Lung (tissue), 12 donors: ENCODE measurements around the gene FILIP1. TPM values are rescaled to one million over a fixed set of nuclear protein-coding genes. Genes with fewer than 3 reads are reported as not detected.

Experiments used
- ATAC-seq: fragments of 200-7000 bp; cut with Tn5 transposase; one replicate; pipeline ENCODE4 v1.9.1; 2020; ENCODE audit warnings: moderate number of reproducible peaks; ENCODE audit not compliant: insufficient read depth, low FRiP score
- DNase-seq, 3 donors: peaks; one replicate each; pipeline ENCODE4 v3.0.0-alpha.2; 2013 to 2017
- H3K27ac ChIP-seq, 2 donors: one replicate each; pipeline ENCODE4 v1.5.1; 2013; ENCODE audit warnings: mild to moderate bottlenecking in 2 of 2, moderate library complexity in 2 of 2, control low read depth in 1 of 2, inconsistent platforms in 1 of 2, low read depth in 1 of 2, low read length in 1 of 2
- H3K27me3 ChIP-seq, 3 donors: one replicate each; pipeline ENCODE4 v1.5.1; 2013; ENCODE audit warnings: low read length in 2 of 3; ENCODE audit not compliant: control insufficient read depth in 3 of 3, insufficient read depth in 3 of 3
- H3K36me3 ChIP-seq, 4 donors: one replicate each; pipeline ENCODE4 v1.5.1; 2013; ENCODE audit warnings: low read length in 4 of 4, mild to moderate bottlenecking in 1 of 4, moderate library complexity in 1 of 4; ENCODE audit not compliant: control insufficient read depth in 4 of 4, insufficient read depth in 4 of 4
- H3K4me1 ChIP-seq, 5 donors: one replicate each; pipeline ENCODE4 v1.5.1; 2013; ENCODE audit warnings: low read length in 5 of 5, mild to moderate bottlenecking in 2 of 5, moderate library complexity in 1 of 5; ENCODE audit not compliant: control insufficient read depth in 5 of 5, insufficient read depth in 5 of 5
- H3K4me3 ChIP-seq: one replicate; pipeline ENCODE4 v1.5.1; 2013; ENCODE audit warnings: mild to moderate bottlenecking, control low read depth, moderate library complexity
- H3K9ac ChIP-seq, 2 donors: one replicate each; pipeline ENCODE4 v1.5.1; 2013; ENCODE audit warnings: low read length in 2 of 2, control low read depth in 1 of 2; ENCODE audit not compliant: insufficient read depth in 1 of 2
- H3K9me3 ChIP-seq, 4 donors: one replicate each; pipeline ENCODE4 v1.5.1; 2013; ENCODE audit warnings: low read length in 3 of 4, mild to moderate bottlenecking in 1 of 4, moderate library complexity in 1 of 4; ENCODE audit not compliant: control insufficient read depth in 4 of 4, insufficient read depth in 3 of 4
- CTCF ChIP-seq: IDR thresholded peaks from 2 replicates; pipeline ENCODE4 v1.5.1; 2012; ENCODE audit warnings: mild to moderate bottlenecking; ENCODE audit errors: control extremely low read depth, extremely low read depth
- WGBS, 2 donors: extraction: QIAGEN DNeasy Blood & Tissue Kit; methylation state at CpG; one replicate each; pipeline ENCODE4 v1.1.7; 2013; 5-methylcytosine and 5-hydroxymethylcytosine counted together
- polyA plus RNA-seq, 2 donors: library from polyadenylated mRNA; stranded (reverse); fragments of 200-250 nt; gene quantifications; one replicate each; pipeline ENCODE4 v1.2.1, GENCODE V29; 2013
- total RNA-seq, 2 donors: library from RNA; depleted of rRNA in 1 of 2; stranded (reverse); fragments of >200 nt in 1 of 2; gene quantifications; one replicate each; pipeline ENCODE4 v1.2.1, GENCODE V29; 2014 to 2021
- donor health status: control.
- donor health status: control.
- donor health status: Bipolar disorder and iron deficiency.
- donor health status: healthy.
- donor health status: DM: yes; HTN: yes; CAD: no.

FILIP1 gene
- total and polyA plus RNA-seq, 4 donors = 5.6 to 24.1 (median 11.1) TPM

- H3K36me3 ChIP-seq = peaks cover 0 to 5% (median 0%) of the 10 kb centered on the region in 4 donors
- TF ChIP-seq CTCF = no peak
- no peak overlapping the region for H3K9ac ChIP-seq
- no peak overlapping the region for H3K4me3 ChIP-seq
- no peaks in the 10 kb centered on the region for H3K27me3 ChIP-seq
- ATAC-seq (peak; percentile 34), DNase-seq (peak in 2 of 3 donors; percentile 50 to 54)
- no peaks in the 10 kb centered on the region for H3K9me3 ChIP-seq
- H3K27ac ChIP-seq = peak overlapping the region; percentile 42 to 79
- peaks cover 5 to 33% (median 29%) of the 10 kb centered on the region in 5 donors for H3K4me1 ChIP-seq
- WGBS, 2 donors = 15 to 55% methylated on average over 1 of the region's 1 CpG
Measured at GRCh38 chr6:75431379-75431778, 62.2 kb downstream of the FILIP1 start.

DNA sequence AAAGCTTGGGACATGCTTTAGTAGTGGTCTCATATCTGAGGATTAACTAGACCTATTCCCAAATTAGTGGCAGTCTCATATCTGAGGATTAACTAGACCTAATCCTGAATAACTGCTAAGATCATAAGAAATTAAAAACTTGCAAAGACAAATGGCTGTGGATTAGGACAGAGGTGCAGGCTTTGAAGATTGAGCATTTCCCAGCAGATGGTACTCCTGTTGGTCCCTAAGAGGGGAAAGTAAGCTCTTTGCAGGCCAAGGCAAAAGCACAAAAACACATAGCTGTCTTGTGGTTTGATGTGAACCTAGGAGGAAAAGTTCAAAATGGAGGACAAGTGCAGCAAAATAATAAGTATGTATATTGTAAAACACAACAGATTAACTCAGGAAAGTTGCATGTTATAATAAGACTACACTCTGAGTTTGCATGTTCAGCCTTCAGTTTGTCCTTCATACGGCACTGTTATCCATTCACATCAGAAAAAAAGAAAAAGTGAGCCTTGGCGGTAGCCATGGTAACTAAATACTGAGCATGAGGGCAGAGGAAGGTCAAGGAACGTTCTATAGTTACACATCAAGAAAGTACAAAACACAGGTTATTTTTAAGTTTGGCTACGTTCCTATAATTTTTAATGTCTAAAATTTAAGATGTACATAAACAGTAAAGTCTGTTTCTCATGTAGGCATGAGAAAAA is 62.8 kb downstream of the FILIP1 start:
- Histone ChIP-seq H3K9me3 (no peaks in the 10 kb centered on the region), H3K4me3 (no peak overlapping the region), H3K4me1 (peaks cover 5 to 28% (median 23%) of the 10 kb centered on the region in 5 donors), H3K27ac (peak overlapping the region; percentile 31 to 55), H3K9ac (no peak overlapping the region), H3K36me3 (peaks cover 0 to 5% (median 0%) of the 10 kb centered on the region in 4 donors), H3K27me3 (no peaks in the 10 kb centered on the region)
- WGBS, 2 donors = 59 to 62% methylated on average over 4 of the region's 4 CpGs
- ATAC-seq (no peak), DNase-seq (peak; percentile 32 to 74 (median 73))
- TF ChIP-seq CTCF = no peak

DNA sequence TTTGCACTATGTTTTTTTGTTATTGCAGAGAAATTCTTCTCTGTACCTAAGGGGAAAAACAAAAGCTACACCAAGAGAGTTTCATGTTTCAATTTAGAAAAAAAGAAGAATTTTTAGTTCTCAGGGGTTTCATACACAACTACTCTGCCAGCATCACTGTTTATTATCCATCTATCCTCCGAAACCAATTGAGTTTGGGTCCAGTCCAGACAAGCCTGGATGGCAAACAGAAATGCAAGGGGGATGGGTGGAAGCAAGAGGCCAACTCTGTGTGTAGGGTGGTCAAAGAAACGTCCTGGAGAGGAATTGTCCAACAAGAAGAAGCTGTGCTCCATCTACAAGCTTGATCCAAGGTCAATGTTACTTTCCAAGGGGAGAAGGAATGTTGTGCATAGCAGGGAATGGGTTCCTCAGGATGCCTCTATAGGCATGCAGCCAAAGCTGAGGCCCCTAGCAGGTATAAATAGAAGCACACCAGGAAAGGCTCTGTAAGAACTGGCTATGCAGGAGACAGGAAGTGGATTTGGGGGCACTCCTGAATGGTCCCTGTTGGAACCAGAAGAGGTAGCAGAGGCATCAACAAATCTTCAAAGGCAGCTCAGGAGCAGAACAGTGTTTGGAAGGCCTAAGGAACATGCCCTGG is 64.4 kb downstream of the FILIP1 start:
- Histone ChIP-seq H3K4me3 (no peak overlapping the region), H3K9me3 (no peaks in the 10 kb centered on the region), H3K27ac (peak overlapping the region; percentile 24 to 50), H3K4me1 (peaks cover 5 to 29% (median 27%) of the 10 kb centered on the region in 5 donors), H3K9ac (no peak overlapping the region), H3K36me3 (peaks cover 0 to 5% (median 0%) of the 10 kb centered on the region in 4 donors), H3K27me3 (no peaks in the 10 kb centered on the region)
- WGBS, 2 donors = 51 to 68% methylated on average over 2 of the region's 2 CpGs
- no peak for ATAC-seq
- DNase-seq = no peak
- no peak for TF ChIP-seq CTCF
